IMR-90 (cell line): ENCODE data around the gene DCAF5. TPM values are rescaled to one million over a fixed set of nuclear protein-coding genes. Genes with fewer than 3 reads are reported as not detected.

Experiments used
- ATAC-seq: fragments of 200-7000 bp; cut with Tn5 transposase; 2 replicates; pipeline ENCODE4 v1.9.1; 2020; ENCODE audit warnings: low read depth, mild to moderate bottlenecking, moderate library complexity
- BruUV-seq: library from RNA; stranded (reverse); fragments of 400-500 nt; replicated peaks from 2 replicates; lab custom pipeline; 2021; lab: Mats Ljungman, UMichigan
- CTCF ChIA-PET: fragments of 300-600 bp; formaldehyde crosslinking; extraction: SDS; loops from one replicate; lab custom pipeline; 2021; ENCODE audit warnings: antibody characterized with exemption; lab: Yijun Ruan, JAX
- POLR2A ChIA-PET: fragments of 300-600 bp; sonication (Branson Sonifier 250); formaldehyde crosslinking; loops from one replicate; lab custom pipeline; 2022; ENCODE audit warnings: antibody characterized with exemption; ENCODE audit not compliant: unreplicated experiment; lab: Charles Lee
- DNase-seq: peaks from one replicate; pipeline ENCODE4 v3.0.0; 2013
- H2AFZ ChIP-seq: replicated peaks from 2 replicates; pipeline ENCODE3; 2013; ENCODE audit warnings: low read length, mild to moderate bottlenecking; ENCODE audit not compliant: poor library complexity
- H2AK5ac ChIP-seq: 2 replicates; pipeline ENCODE4 v1.6.1; 2013; ENCODE audit warnings: low read depth, low read length, inconsistent platforms
- H2AK9ac ChIP-seq: replicated peaks from 2 replicates; pipeline ENCODE3; 2013; ENCODE audit warnings: mild to moderate bottlenecking, low read depth, low read length, moderate library complexity; ENCODE audit not compliant: poor library complexity
- H2BK120ac ChIP-seq: 2 replicates; pipeline ENCODE4 v1.6.1; 2013; ENCODE audit warnings: low read depth, low read length, inconsistent platforms
- H2BK15ac ChIP-seq: 3 replicates; pipeline ENCODE4 v1.6.1; 2013; ENCODE audit warnings: low read depth, low read length, inconsistent platforms
- H2BK20ac ChIP-seq: 2 replicates; pipeline ENCODE4 v1.6.1; 2013; ENCODE audit warnings: low read depth, mild to moderate bottlenecking, inconsistent platforms, low read length, moderate library complexity
- H2BK5ac ChIP-seq: 2 replicates; pipeline ENCODE4 v1.6.1; 2013; ENCODE audit warnings: mild to moderate bottlenecking, low read depth, low read length, inconsistent platforms; ENCODE audit not compliant: poor library complexity, severe bottlenecking
- H3K14ac ChIP-seq: replicated peaks from 2 replicates; pipeline ENCODE4 v1.6.1; 2013; ENCODE audit warnings: low read depth, low read length, inconsistent platforms
- H3K18ac ChIP-seq: 2 replicates; pipeline ENCODE4 v1.6.1; 2013; ENCODE audit warnings: low read depth, low read length, control low read depth
- H3K23ac ChIP-seq: 2 replicates; pipeline ENCODE4 v1.6.1; 2013; ENCODE audit warnings: low read depth, low read length, inconsistent platforms
- H3K27ac ChIP-seq: 2 replicates; pipeline ENCODE4 v1.5.1; 2013; ENCODE audit warnings: mild to moderate bottlenecking, control low read depth, low read length; ENCODE audit not compliant: insufficient read depth
- H3K27me3 ChIP-seq: 2 replicates; pipeline ENCODE4 v1.6.1; 2013; ENCODE audit warnings: low read length; ENCODE audit not compliant: control insufficient read depth, insufficient read depth
- H3K36me3 ChIP-seq: 2 replicates; pipeline ENCODE4 v1.6.1; 2013; ENCODE audit warnings: low read length, mixed read lengths; ENCODE audit not compliant: control insufficient read depth, insufficient read depth
- H3K4ac ChIP-seq: 2 replicates; pipeline ENCODE4 v1.6.1; 2013; ENCODE audit warnings: low read depth, low read length, inconsistent platforms
- H3K4me1 ChIP-seq: 2 replicates; pipeline ENCODE4 v1.6.1; 2013; ENCODE audit warnings: low read length, mixed read lengths; ENCODE audit not compliant: control insufficient read depth, insufficient read depth
- H3K4me2 ChIP-seq: 2 replicates; pipeline ENCODE4 v1.6.1; 2013; ENCODE audit warnings: low read depth, mild to moderate bottlenecking, control low read depth, low read length, moderate library complexity
- H3K4me3 ChIP-seq: 2 replicates; pipeline ENCODE4 v1.5.1; 2013; ENCODE audit warnings: low read depth, mild to moderate bottlenecking, control low read depth, low read length, moderate library complexity; ENCODE audit not compliant: insufficient read depth
- H3K56ac ChIP-seq: 2 replicates; pipeline ENCODE4 v1.6.1; 2013; ENCODE audit warnings: low read length, inconsistent platforms; ENCODE audit not compliant: insufficient read depth; ENCODE audit errors: extremely low read depth
- H3K79me1 ChIP-seq, 2 experiments: 2 replicates each; pipeline ENCODE4 v1.6.1; 2013; ENCODE audit warnings: low read length in 2 of 2, inconsistent platforms in 1 of 2, low read depth in 1 of 2
- H3K9ac ChIP-seq: 2 replicates; pipeline ENCODE4 v1.6.1; 2013; ENCODE audit warnings: low read depth, low read length, control low read depth
- H3K9me1 ChIP-seq: 2 replicates; pipeline ENCODE4 v1.6.1; 2013; ENCODE audit warnings: low read length, inconsistent platforms; ENCODE audit not compliant: insufficient read depth
- H3K9me3 ChIP-seq: 2 replicates; pipeline ENCODE4 v1.6.1; 2013; ENCODE audit warnings: low read length; ENCODE audit not compliant: control insufficient read depth, insufficient read depth
- H4K20me1 ChIP-seq: 2 replicates; pipeline ENCODE4 v1.6.1; 2013; ENCODE audit warnings: low read length, inconsistent platforms; ENCODE audit not compliant: insufficient read depth
- H4K5ac ChIP-seq: 2 replicates; pipeline ENCODE4 v1.6.1; 2013; ENCODE audit warnings: mild to moderate bottlenecking, low read depth, low read length, control low read depth
- H4K8ac ChIP-seq, 2 experiments: 2 replicates each; pipeline ENCODE4 v1.6.1; 2013; ENCODE audit warnings: low read depth in 2 of 2, low read length in 2 of 2, control low read depth in 1 of 2, inconsistent platforms in 1 of 2
- H4K91ac ChIP-seq: 2 replicates; pipeline ENCODE4 v1.6.1; 2013; ENCODE audit warnings: low read depth, low read length, inconsistent platforms; ENCODE audit not compliant: insufficient read depth
- BHLHE40 ChIP-seq: fragments of 150-350 bp; IDR thresholded peaks from 2 replicates; pipeline ENCODE4 v1.6.1; 2016; ENCODE audit warnings: mild to moderate bottlenecking, low read depth, low read length
- CEBPB ChIP-seq: IDR thresholded peaks from 2 replicates; pipeline ENCODE4 v1.6.1; 2012; ENCODE audit warnings: low read depth, low read length, improper control_type of control experiment
- CHD1 ChIP-seq: IDR thresholded peaks from 2 replicates; pipeline ENCODE4 v1.6.1; 2012; ENCODE audit warnings: low read depth, low read length, improper control_type of control experiment
- ELK1 ChIP-seq: fragments of 150-350 bp; IDR thresholded peaks from 2 replicates; pipeline ENCODE4 v1.6.1; 2016; ENCODE audit warnings: low read depth, mild to moderate bottlenecking, low read length, moderate library complexity, borderline replicate concordance
- FOS ChIP-seq: fragments of 150-350 bp; IDR thresholded peaks from 2 replicates; pipeline ENCODE4 v1.6.1; 2016; ENCODE audit warnings: low read depth, low read length
- MAFK ChIP-seq: IDR thresholded peaks from 2 replicates; pipeline ENCODE4 v1.6.1; 2012; ENCODE audit warnings: low read depth, low read length, improper control_type of control experiment
- MAZ ChIP-seq: IDR thresholded peaks from 2 replicates; pipeline ENCODE4 v1.6.1; 2012; ENCODE audit warnings: low read depth, mild to moderate bottlenecking, low read length, improper control_type of control experiment, moderate library complexity, borderline replicate concordance
- MXI1 ChIP-seq: IDR thresholded peaks from 2 replicates; pipeline ENCODE4 v1.6.1; 2012; ENCODE audit warnings: low read depth, mild to moderate bottlenecking, low read length, moderate library complexity, borderline replicate concordance
- NFE2L2 ChIP-seq: fragments of 150-350 bp; IDR thresholded peaks from 2 replicates; pipeline ENCODE4 v1.6.1; 2016; ENCODE audit warnings: low read depth, mild to moderate bottlenecking, low read length
- POLR2A ChIP-seq: IDR thresholded peaks from 2 replicates; pipeline ENCODE4 v1.6.1; 2012; ENCODE audit warnings: mild to moderate bottlenecking, low read depth, low read length
- RAD21 ChIP-seq: IDR thresholded peaks from 2 replicates; pipeline ENCODE4 v1.6.1; 2012; ENCODE audit warnings: low read length, improper control_type of control experiment
- RCOR1 ChIP-seq: IDR thresholded peaks from 2 replicates; pipeline ENCODE4 v1.6.1; 2012; ENCODE audit warnings: mild to moderate bottlenecking, low read length, improper control_type of control experiment; ENCODE audit not compliant: insufficient replicate concordance
- RFX5 ChIP-seq: IDR thresholded peaks from 2 replicates; pipeline ENCODE4 v1.8.0; 2012; ENCODE audit warnings: low read depth, mild to moderate bottlenecking, low read length, moderate library complexity
- SMC3 ChIP-seq: fragments of 150-350 bp; IDR thresholded peaks from 2 replicates; pipeline ENCODE4 v1.6.1; 2016; ENCODE audit warnings: low read depth, mild to moderate bottlenecking, antibody characterized with exemption, low read length, moderate library complexity
- WGBS, 2 experiments: methylation state at CpG; one replicate each; pipeline versions ENCODE4 v1.1.5 to v1.1.7; 2013; ENCODE audit warnings: missing lambda C conversion rate in 2 of 2; ENCODE audit not compliant: insufficient read length in 1 of 2; ENCODE audit errors: extremely low coverage in 2 of 2; 5-methylcytosine and 5-hydroxymethylcytosine counted together
- dilution Hi-C: fragments of 300-500 bp; cut with HindIII; formaldehyde crosslinking; loops from one replicate; pipeline ENCODE4 v1.14.3; 2018; ENCODE audit warnings: low sequenced_read_pairs; ENCODE audit not compliant: unreplicated experiment
- in situ Hi-C: fragments of 300-500 bp; cut with MboI; formaldehyde crosslinking; loops from 3 replicates; pipeline ENCODE4 v1.14.3; 2019; ENCODE audit warnings: low sequenced_read_pairs, inconsistent platforms, mixed read lengths
- intact Hi-C: fragments of 100-400 bp; cut with micrococcal nuclease; formaldehyde crosslinking; loops from 2 replicates; pipeline ENCODE4 v1.10.0; 2022
- polyA plus RNA-seq, 3 experiments: library from polyadenylated mRNA; depleted of rRNA; stranded (reverse); fragments of >200 nt; gene quantifications; 2 replicates each; pipeline ENCODE4 v1.2.3, GENCODE V29; 2012; ENCODE audit warnings: low replicate concordance in 1 of 3
- total RNA-seq: library from RNA; depleted of rRNA; stranded (reverse); fragments of >200 nt; gene quantifications from 2 replicates; pipeline ENCODE4 v1.2.3, GENCODE V29; 2012
- TF ChIP-seq, protein P1 (sequence below): fragments of 150-350 bp; IDR thresholded peaks from 2 replicates; pipeline ENCODE4 v1.6.1; 2017; ENCODE audit warnings: mild to moderate bottlenecking, antibody characterized with exemption, low read length, low read depth
- TF ChIP-seq, protein P2 (sequence below): conservative IDR thresholded peaks from 2 replicates; pipeline ENCODE4 v1.5.1; 2012; ENCODE audit warnings: mild to moderate bottlenecking, low read depth, low read length, improper control_type of control experiment

DCAF5 gene
- total and polyA plus RNA-seq, 2 of the 4 experiments (the other 2 are of a cell fraction) = 17.6 to 30.4 TPM

GRCh38 chr14:69072584-69072983 lies 80.3 kb downstream of the DCAF5 start:
- ChIA-PET CTCF (no interaction called here), POLR2A (no interaction called here)
- Histone ChIP-seq H3K18ac (no peak overlapping the region), H4K5ac (no peak overlapping the region), H2AK9ac (no peak overlapping the region), H3K9ac (no peak overlapping the region), H3K27me3 (no peaks in the 10 kb centered on the region), H3K36me3 (peaks cover 17% of the 10 kb centered on the region), H3K4me3 (no peak overlapping the region), H3K4me1 (peaks cover 11% of the 10 kb centered on the region), H2BK5ac (no peak overlapping the region), H3K4me2 (no peak overlapping the region), H3K56ac (no peak overlapping the region), H3K9me1 (peaks cover 17% of the 10 kb centered on the region), H2BK15ac (no peak overlapping the region), H4K20me1 (no peaks in the 10 kb centered on the region), H2BK120ac (no peak overlapping the region), H3K27ac (no peak overlapping the region), H2AFZ (no peak overlapping the region), H3K14ac (no peak overlapping the region), H3K9me3 (no peaks in the 10 kb centered on the region), H4K91ac (no peak overlapping the region), H3K4ac (no peak overlapping the region), H2BK20ac (no peak overlapping the region), H4K8ac (no peak overlapping the region), H3K79me1 (peaks cover 12 to 51% of the 10 kb centered on the region in 2 experiments), H2AK5ac (no peak overlapping the region), H3K23ac (no peak overlapping the region)
- no peak for TF ChIP-seq CHD1
- no peak for TF ChIP-seq RAD21
- no peak for TF ChIP-seq CEBPB
- TF ChIP-seq, protein P1, sequence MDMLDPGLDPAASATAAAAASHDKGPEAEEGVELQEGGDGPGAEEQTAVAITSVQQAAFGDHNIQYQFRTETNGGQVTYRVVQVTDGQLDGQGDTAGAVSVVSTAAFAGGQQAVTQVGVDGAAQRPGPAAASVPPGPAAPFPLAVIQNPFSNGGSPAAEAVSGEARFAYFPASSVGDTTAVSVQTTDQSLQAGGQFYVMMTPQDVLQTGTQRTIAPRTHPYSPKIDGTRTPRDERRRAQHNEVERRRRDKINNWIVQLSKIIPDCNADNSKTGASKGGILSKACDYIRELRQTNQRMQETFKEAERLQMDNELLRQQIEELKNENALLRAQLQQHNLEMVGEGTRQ = no peak
- no peak for TF ChIP-seq POLR2A
- TF ChIP-seq ELK1 = no peak
- no peak for TF ChIP-seq RFX5
- TF ChIP-seq SMC3 = no peak
- no peak for TF ChIP-seq NFE2L2
- TF ChIP-seq RCOR1 = no peak
- no peak for TF ChIP-seq MAZ
- TF ChIP-seq BHLHE40 = no peak
- no peak for TF ChIP-seq MAFK
- TF ChIP-seq MXI1 = no peak
- TF ChIP-seq FOS = no peak
- TF ChIP-seq, protein P2, sequence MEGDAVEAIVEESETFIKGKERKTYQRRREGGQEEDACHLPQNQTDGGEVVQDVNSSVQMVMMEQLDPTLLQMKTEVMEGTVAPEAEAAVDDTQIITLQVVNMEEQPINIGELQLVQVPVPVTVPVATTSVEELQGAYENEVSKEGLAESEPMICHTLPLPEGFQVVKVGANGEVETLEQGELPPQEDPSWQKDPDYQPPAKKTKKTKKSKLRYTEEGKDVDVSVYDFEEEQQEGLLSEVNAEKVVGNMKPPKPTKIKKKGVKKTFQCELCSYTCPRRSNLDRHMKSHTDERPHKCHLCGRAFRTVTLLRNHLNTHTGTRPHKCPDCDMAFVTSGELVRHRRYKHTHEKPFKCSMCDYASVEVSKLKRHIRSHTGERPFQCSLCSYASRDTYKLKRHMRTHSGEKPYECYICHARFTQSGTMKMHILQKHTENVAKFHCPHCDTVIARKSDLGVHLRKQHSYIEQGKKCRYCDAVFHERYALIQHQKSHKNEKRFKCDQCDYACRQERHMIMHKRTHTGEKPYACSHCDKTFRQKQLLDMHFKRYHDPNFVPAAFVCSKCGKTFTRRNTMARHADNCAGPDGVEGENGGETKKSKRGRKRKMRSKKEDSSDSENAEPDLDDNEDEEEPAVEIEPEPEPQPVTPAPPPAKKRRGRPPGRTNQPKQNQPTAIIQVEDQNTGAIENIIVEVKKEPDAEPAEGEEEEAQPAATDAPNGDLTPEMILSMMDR = no peak
- no CpG with 5 or more reads among the region's 2 CpGs for WGBS, 2 experiments
- dilution Hi-C loops = no loop called here
- BruUV-seq = no TSS peak
- in situ Hi-C loops = no loop called here
- no peak for ATAC-seq
- DNase-seq = no peak
- intact Hi-C loops = no loop called here
